Measurements from ENCODE around the gene UBE2D2.

GRCh38 chr5:139636207-139636792, 75.2 kb downstream of the UBE2D2 start:
- TF ChIP-seq CTCF (IDR thresholded peaks at IDR 0.05; ENCODE audit: low read depth, low read length) (no peak), EZH2phosphoT487 (IDR thresholded peaks at IDR 0.05; ENCODE audit: low read depth) (no peak)

All from OCI-LY3 (cell line).